ENCODE data around the gene RABGAP1L. TPM values are rescaled to one million over a fixed set of nuclear protein-coding genes. Genes with fewer than 3 reads are reported as not detected.

RABGAP1L gene
- total RNA-seq, 2 donors from 2014 or later, result 51.4 to 124 TPM

GRCh38 chr1:174391716-174392115 lies 232.4 kb downstream of the RABGAP1L start:
- Histone ChIP-seq H3K27me3 (no peaks in the 10 kb centered on the region), H3K4me1 (no peaks in the 10 kb centered on the region), H3K27ac (no peak overlapping the region), H3K4me3 (no peak overlapping the region), H3K9me3 (no peaks in the 10 kb centered on the region), H3K36me3 (replicated peaks in 1 of 2; ENCODE audit: insufficient read depth in 1 of 2, low read depth in 2 of 2) (no peaks in the 10 kb centered on the region)
- intact Hi-C loops (cut with DNase I), result no loop called here
- no peak for DNase-seq
- ATAC-seq, result no peak
- TF ChIP-seq CTCF (IDR thresholded peaks at IDR 0.05) (no peak), POLR2A (IDR thresholded peaks at IDR 0.05) (no peak)

GRCh38 chr1:174393885-174394284 lies 234.6 kb downstream of the RABGAP1L start:
- H3K9me3 ChIP-seq, result no peaks in the 10 kb centered on the region
- ATAC-seq (no peak), DNase-seq (no peak)
- no peak overlapping the region for H3K27ac ChIP-seq
- intact Hi-C loops (cut with DNase I), result no loop called here
- 89 to 90% methylated on average over 4 of the region's 4 CpGs for WGBS, 2 donors
- TF ChIP-seq CTCF (IDR thresholded peaks at IDR 0.05), result no peak
- no peak for TF ChIP-seq POLR2A (IDR thresholded peaks at IDR 0.05)
- H3K36me3 ChIP-seq (replicated peaks in 1 of 2; ENCODE audit: insufficient read depth in 1 of 2, low read depth in 2 of 2), result no peaks in the 10 kb centered on the region
- no peak overlapping the region for H3K4me3 ChIP-seq
- no peaks in the 10 kb centered on the region for H3K4me1 ChIP-seq
- H3K27me3 ChIP-seq, result no peaks in the 10 kb centered on the region

- no peak overlapping the region for H3K4me3 ChIP-seq
- H3K9me3 ChIP-seq, result no peaks in the 10 kb centered on the region
- intact Hi-C loops (cut with DNase I), result no loop called here
- no peak overlapping the region for H3K27ac ChIP-seq
- ATAC-seq, result no peak
- H3K4me1 ChIP-seq, result no peaks in the 10 kb centered on the region
- no peak for TF ChIP-seq CTCF (IDR thresholded peaks at IDR 0.05)
- no peak for TF ChIP-seq POLR2A (IDR thresholded peaks at IDR 0.05)
- no peak for DNase-seq
- WGBS, 2 donors, result 96 to 100% methylated on average over 1 of the region's 1 CpG
- no peaks in the 10 kb centered on the region for H3K27me3 ChIP-seq
- H3K36me3 ChIP-seq (replicated peaks in 1 of 2; ENCODE audit: insufficient read depth in 1 of 2, low read depth in 2 of 2), result no peaks in the 10 kb centered on the region
These were observed 237.9 kb downstream of the RABGAP1L start for GRCh38 chr1:174397261-174397660.

- H3K4me1 ChIP-seq, result no peaks in the 10 kb centered on the region
- DNase-seq, result no peak
- no peak overlapping the region for H3K27ac ChIP-seq
- TF ChIP-seq POLR2A (IDR thresholded peaks at IDR 0.05) (no peak), CTCF (IDR thresholded peaks at IDR 0.05) (no peak)
- ATAC-seq, result no peak
- no peaks in the 10 kb centered on the region for H3K9me3 ChIP-seq
- H3K36me3 ChIP-seq (replicated peaks in 1 of 2; ENCODE audit: insufficient read depth in 1 of 2, low read depth in 2 of 2), result no peaks in the 10 kb centered on the region
- no peaks in the 10 kb centered on the region for H3K27me3 ChIP-seq
- no peak overlapping the region for H3K4me3 ChIP-seq
- intact Hi-C loops (cut with DNase I), result no loop called here
- WGBS, 2 donors, result 93 to 96% methylated on average over 4 of the region's 4 CpGs
These were observed 238.9 kb downstream of the RABGAP1L start for GRCh38 chr1:174398246-174398645.

- H3K9me3 ChIP-seq, result no peaks in the 10 kb centered on the region
- no peak for ATAC-seq
- no peaks in the 10 kb centered on the region for H3K36me3 ChIP-seq (replicated peaks in 1 of 2; ENCODE audit: insufficient read depth in 1 of 2, low read depth in 2 of 2)
- TF ChIP-seq POLR2A (IDR thresholded peaks at IDR 0.05) (no peak), CTCF (IDR thresholded peaks at IDR 0.05) (no peak)
- no peak for DNase-seq
- intact Hi-C loops (cut with DNase I), result no loop called here
- no peak overlapping the region for H3K27ac ChIP-seq
- no peaks in the 10 kb centered on the region for H3K27me3 ChIP-seq
- no peak overlapping the region for H3K4me3 ChIP-seq
- no peaks in the 10 kb centered on the region for H3K4me1 ChIP-seq
- 29 to 30% methylated on average over 1 of the region's 1 CpG for WGBS, 2 donors
These were observed 239.9 kb downstream of the RABGAP1L start for GRCh38 chr1:174399211-174399610.

Data from body of pancreas (tissue), 4 donors.